ENCODE data around the gene SUPT4H1.

The SUPT4H1 gene

DNA sequence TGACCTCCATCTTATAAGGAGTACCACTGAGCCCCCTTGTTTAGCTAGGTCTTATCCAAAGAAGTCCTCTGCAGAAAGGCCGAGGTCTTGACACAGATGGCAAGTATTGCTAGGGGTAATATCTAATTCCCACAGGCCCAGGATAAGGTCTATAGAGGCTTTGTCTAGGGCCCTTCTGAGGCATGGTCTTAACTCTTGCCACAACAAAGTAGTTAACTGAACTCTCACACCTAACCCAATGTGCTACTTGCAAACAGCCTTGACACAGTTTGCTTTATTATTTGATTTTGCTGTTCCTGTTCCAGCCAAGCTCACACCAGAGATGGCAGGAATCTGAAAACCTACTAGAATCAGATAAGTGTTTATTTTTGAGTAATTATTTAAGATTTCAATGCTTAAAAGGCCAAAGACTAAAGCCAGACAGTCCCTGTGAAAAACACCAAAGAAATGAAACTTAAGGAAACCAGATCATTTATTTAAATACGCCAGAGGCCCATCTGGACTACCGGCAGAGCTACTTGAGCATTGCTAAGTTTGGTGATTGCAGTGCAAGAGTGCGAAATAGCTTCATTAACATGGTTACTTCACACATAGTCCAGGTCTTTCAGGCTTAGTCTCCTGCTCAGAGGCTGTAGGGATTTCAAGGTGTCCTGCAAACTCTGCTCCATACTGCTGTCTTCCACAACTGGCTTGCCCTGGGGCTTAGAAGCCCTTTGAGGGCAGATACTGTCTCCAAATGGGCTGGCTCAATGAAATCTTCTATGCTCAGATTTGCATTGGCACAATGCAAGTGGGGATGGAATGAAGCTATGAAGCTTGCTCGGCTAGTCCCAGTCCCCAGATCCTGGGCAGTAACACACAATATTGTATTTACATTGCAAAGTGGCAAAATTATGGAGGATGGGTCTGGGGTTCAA lies 28.5 kb upstream of the SUPT4H1 start:
- DNase-seq = no peak

DNA sequence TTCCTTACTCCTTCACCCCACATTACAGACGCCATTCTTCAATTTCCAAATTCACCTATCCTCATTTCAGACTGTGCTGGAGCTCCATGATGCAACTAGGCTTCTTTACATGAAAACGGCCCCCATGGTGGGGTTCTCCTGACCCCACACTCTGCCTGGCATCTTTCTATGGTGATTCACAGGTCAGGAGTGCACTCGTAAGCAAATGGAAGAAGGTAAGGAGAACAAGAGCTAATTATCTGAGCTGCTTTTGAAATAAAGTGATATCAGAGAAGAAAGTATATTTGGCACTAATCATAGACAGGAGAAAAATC lies 27.5 kb upstream of the SUPT4H1 start:
- DNase-seq = no peak

DNA sequence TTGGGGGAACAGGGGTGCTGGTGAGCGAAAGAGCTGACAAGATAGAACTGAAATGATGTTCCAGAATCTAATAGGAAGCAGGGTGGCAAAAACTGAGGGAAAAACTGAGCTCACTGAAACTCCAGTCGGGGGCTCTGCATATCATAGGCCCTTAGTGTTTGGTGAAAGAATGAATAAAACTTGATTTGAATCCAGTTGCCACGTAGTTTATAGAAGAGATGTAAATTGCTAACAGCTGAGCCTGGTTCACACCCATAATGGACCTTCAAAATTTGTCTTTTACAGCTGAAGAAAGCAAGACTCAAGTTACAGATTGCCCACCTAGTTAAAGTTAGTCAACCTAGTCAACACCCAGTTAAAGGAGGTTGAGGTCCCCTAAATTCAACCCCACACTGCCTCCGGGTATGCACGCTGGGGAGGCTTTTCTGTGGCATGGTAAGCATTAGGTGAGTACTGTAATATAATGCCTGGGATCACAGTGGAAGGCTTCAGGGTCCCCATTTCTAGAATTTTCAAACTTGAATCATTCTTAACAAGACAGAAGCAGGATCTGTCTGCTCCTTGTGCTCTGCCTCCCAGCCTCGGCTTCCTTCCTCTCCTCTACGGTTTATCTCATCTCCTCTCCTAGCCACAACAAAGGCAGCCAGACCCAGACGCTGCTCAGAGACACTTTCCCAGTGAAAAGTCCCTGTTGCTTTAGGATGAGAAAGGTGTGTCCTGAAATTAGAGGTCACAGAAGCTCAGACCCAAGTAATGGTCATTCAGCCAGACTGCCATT lies 26.9 kb upstream of the SUPT4H1 start:
- DNase-seq = no peak

DNA sequence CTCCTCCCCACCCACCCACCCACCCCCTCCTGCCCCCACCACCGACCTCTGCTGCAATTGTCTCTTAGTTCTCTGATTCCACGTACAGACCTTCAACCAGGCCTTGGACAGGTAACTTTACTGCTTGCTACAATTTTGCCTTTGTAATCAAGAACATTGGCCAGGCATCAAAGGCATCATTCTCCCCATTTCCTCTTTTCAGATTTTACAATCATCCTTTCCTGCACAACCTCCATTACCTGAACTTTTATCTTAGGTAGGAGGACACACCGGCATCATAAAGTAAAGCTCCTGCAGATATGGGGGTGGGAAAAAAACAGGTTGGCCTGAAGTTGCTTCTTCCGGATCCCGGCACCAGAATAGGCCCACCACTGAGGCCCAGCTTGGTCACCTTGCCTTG lies 25.7 kb upstream of the SUPT4H1 start:
- DNase-seq = no peak

- DNase-seq = no peak
Measured at GRCh38 chr17:58377093-58377601, 25.1 kb upstream of the SUPT4H1 start.

- peak; percentile 33 to 46 for DNase-seq
Measured at GRCh38 chr17:58376472-58377000, 24.5 kb upstream of the SUPT4H1 start.

GRCh38 chr17:58375811-58376210 lies 23.8 kb upstream of the SUPT4H1 start:
- DNase-seq = peak; percentile 7 to 14

GRCh38 chr17:58375256-58375655 lies 23.3 kb upstream of the SUPT4H1 start:
- DNase-seq = peak; percentile 47 to 59

DNA sequence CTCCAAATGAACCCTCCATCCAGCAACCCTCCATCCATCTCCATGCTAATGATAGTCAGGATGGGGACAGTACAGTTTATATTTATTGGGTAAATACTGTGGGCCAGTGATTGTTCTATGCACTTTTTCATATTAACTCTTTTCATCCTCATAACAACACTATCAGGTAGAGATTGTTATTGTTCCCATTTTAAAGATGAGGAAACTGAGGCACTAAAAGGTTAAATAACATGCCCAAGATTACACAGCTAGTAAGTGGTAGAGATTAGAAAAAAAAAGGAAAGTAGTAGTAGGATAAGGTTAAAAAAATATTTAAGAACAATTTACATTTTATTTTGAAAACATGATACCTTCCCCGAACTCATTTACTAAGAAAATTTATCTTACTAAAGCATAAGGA lies 21.9 kb upstream of the SUPT4H1 start:
- DNase-seq = no peak

- no peak for DNase-seq
Measured at GRCh38 chr17:58373003-58373402, 21.0 kb upstream of the SUPT4H1 start.

GRCh38 chr17:58371300-58371950 lies 19.4 kb upstream of the SUPT4H1 start:
- DNase-seq = no peak

- no peak for DNase-seq
Measured at GRCh38 chr17:58370716-58371115, 18.7 kb upstream of the SUPT4H1 start.

DNA sequence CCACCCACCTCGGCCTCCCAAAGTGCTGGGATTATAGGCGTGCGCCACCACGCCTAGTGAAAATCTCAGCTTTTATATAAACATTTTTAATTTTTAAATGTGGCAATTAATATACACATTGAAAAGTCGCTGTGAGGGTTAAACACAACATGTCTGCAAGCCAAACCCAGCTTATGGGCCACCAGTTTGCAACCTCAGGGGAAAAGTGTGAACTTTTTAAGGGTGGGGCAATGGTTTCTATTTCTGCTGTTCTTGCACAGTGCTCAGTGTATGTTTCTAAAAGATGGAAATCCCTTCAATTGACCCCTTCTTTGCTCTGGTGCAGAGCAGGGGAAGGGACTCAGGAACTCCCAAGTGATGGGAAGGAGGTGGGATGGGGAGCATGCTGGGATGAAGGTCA lies 18.3 kb upstream of the SUPT4H1 start:
- no peak for DNase-seq

GRCh38 chr17:58369214-58370031 lies 17.4 kb upstream of the SUPT4H1 start:
- no peak for DNase-seq

DNA sequence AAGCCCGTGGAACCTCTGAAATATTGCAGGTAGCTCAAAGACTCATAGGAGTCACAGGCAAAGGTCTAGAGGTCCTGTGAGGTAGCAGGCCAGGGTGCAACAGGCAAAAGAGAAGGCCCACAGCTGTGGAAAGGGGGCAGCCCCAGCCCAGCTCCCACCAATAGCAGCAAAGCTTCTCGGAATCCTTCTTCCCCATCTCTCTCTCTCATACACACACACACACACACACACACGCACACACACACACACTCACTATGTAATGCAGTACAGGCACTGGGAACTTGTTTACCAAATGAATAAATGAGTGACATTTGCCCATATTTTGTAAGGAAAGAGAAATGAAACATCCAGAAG lies 16.8 kb upstream of the SUPT4H1 start:
- DNase-seq = no peak

DNA sequence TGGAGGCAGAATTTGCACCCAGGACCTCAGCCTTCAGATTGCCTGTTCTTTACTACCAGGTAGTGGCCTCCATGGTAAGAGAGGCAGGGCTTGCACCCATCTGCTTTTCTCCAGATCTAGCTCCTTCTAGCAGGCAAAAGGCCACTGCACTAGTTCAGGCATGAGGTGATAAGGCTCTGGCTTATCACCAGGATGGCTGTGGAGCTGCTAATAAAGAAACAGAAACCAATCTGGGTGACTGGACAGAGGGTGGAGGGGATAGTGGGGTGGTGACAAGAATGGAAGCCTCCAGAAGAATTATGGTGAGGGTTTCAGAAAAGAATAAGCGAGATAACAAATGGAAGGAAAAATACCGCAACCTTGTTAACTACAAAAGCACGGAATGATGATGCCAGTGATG lies 15.5 kb upstream of the SUPT4H1 start:
- no peak for DNase-seq

- DNase-seq = no peak
Measured at GRCh38 chr17:58365980-58366595, 14.1 kb upstream of the SUPT4H1 start.

- no peak for DNase-seq
Measured at GRCh38 chr17:58365185-58365979, 13.4 kb upstream of the SUPT4H1 start.

GRCh38 chr17:58364270-58364942 lies 12.4 kb upstream of the SUPT4H1 start:
- DNase-seq = no peak

DNA sequence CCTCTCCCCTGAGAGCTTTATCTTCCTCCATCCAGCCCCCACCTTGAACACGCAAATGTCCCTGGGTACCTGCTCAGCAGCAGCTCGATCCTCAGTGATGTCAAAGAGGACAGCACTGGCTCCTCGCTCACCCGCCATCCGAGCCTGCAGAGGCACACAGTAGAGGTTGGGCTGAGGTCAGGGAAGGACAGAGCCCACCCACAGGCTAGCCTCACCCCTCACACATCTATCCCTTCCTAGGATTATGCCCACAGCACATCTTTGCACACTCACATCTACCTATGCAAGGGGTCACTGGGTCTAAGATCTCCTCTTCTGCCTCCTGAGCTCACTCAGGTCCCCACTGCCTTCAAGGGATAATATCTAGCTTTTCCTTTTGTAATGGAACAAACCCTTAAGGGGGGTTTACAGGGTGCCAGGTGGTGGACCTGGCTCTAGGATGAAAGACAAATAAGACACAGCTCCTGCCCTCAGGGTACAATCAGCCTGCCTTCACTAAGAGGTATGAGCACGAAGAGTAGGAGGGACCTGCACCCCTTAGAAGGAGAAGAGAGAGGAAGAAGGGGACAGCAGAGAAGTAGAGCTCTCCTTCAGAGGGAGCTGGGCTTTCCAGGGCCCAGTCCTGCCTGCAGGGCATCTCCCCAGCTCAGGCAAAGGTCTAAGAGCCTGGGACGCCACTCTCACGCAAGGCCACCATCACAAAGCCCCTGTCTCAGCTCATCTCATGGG lies 11.6 kb upstream of the SUPT4H1 start:
- DNase-seq = no peak
